NCI-H526 treated with DMSO at 0.1 percent for 48 hours (cell line): ENCODE data around the gene ZNF630.
"Not testable (repeated sequence)": the region's sequence is repeated elsewhere in the genome, so short reads cannot be mapped to it uniquely, and the experiment has no call there.

Experiments used
- DNase-seq: peaks from one replicate; lab custom pipeline; 2025; lab: John Stamatoyannopoulos, UW

ZNF630 gene

DNA sequence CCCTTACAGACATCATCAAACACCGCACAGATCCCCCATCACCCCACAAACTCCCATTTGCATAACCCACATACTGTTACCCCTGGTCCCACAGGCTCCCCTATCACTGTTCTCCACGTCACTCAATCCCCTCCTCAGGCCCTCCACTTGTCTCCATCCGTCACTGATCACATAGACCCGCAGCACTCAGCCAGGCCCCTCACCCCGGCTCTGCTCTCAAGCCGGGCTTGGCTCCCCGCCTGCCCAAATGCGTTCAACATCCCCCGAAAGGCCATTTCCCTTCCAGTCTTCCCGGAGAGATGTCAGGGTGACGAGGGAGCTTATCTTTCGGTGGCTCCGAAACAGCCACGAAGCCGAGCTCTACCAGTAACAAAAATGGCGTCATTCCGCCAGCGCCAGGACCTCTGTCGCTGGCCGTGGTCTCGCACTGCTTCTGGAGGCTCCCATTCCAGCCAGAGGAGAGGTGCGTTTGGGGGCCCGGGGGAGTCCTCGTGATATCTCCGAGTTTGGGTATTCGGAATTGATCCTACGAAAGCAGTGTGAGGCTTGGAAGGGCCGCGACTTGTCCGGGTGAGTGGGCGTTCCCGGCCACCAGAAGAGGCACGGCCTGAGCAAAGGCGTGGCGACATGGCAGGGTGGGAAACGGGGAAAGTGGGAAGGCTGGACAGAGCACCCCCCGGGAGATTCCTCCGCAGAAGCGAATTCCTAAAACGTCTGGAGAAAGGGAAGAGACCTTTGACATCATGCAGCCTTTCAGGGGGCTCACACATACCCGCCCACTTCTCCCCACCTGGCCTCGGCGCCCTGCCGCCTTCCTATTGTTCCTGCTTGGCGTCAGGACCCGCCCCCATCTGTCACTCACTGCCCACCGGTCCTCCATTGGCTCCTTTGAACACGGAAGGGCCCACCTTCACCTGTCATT is at the start of gene ZNF630:
ZNF630 (minus strand) TSS at position 577 of the 922 bp plus-strand sequence. CDS start 4,754 bp downstream, outside the sequence.
- peak; percentile 84 for DNase-seq

DNA sequence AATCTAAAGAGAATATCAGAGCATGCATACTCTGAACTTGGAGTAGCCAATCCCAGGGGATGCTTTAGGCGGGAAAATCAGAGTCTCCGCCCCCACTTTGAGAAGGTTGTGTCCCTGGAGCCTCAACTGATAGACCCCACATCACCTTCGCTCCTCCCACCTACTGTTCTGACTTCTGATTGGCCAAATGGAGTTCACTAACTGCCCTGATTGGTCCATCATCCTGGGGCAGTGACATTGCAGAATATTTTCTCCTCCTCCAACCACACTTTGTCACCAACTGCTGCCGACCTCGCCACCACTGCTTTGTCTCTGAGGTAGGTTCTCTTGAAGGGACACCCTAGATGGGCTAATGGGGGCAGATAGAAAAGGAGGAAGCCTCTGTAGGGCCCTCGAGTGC is 36.3 kb upstream of the ZNF630 start:
- no peak for DNase-seq

- no peak for DNase-seq
These were observed 31.5 kb upstream of the ZNF630 start for GRCh38 chrX:48102874-48103374.

DNA sequence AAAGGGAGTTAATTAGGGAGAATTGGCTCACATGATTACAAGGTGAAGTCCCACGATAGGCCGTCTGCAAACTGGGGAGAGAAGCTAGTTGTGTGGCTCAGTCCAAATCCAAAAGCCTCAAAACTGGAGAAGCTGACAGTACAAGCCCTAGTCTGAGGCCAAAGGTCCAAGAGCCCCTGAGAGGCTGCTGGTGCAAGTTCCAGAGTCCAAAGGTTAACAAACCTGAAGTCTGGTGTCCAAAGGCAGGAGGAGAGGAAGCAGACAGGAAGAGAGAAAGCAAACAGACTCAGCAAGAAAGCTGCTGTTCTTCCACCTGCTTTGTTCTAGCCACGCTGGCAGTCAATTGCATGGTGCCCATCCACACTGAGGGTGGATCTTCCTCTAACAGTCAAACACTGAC is 30.0 kb upstream of the ZNF630 start:
- DNase-seq, result no peak

GRCh38 chrX:48092558-48092957 is 21.1 kb upstream of the ZNF630 start:
- not testable (repeated sequence) for DNase-seq

DNA sequence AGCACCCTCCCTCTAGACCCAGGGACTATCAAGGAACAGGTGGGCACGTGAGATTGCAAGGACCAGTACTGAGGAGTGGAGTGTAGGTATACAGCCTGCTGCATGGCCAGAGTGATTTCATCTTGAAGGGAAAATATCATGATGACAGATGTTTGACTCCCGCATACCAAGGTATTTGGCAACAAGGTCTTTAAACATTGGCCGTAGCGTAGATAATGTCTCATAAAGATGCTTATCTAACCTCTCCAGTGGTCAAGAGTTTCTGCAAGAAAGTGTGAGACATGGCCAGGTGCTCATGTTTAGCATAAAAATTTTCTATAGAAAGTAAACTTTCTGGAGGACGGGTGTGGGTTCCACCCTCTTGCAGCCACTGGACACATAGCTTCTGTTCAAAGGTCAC is 18.7 kb upstream of the ZNF630 start:
- no peak for DNase-seq

- no peak for DNase-seq
These were observed 14.6 kb upstream of the ZNF630 start for GRCh38 chrX:48086082-48086481.

- no peak for DNase-seq
These were observed 12.3 kb upstream of the ZNF630 start for GRCh38 chrX:48083706-48084105.

DNA sequence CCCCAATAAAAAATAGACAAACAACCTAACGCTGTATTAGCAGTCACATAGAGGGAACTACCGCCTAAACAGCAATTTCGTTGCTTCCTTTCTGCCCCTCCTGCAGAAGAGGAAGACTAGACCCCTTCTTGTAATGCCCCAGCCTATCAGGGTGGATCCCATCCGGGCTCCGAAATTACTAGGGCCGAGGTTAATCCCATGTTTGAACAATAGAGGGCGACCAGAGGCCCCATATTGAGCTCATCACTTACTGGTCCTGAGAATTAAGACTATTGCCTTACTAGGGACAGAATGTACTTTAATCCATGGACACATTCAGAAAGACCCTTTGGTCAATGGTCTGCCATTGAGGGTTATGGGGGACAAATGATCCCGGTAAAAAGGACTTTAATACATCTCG is 11.8 kb upstream of the ZNF630 start:
- DNase-seq, result peak; percentile 1

DNA sequence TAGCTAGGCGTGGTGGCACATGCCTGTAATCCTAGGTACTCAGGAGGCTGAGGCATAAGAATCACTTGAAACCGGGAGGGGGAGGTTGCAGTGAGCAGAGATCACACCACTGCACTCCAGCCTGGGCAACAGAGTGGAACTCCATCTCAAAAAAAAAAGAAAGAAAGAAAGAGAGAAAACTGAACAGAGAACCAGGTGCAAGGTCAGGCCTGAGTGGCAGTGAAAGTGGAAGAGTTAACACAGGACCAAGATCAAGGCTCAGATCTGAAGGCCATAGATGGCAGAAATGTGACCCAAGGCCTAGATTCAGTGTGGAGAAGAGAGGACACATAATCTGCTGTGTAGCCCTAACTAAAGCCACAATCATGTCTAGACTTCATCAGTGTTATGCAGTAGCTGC is 4.9 kb upstream of the ZNF630 start:
- DNase-seq, result no peak

DNA sequence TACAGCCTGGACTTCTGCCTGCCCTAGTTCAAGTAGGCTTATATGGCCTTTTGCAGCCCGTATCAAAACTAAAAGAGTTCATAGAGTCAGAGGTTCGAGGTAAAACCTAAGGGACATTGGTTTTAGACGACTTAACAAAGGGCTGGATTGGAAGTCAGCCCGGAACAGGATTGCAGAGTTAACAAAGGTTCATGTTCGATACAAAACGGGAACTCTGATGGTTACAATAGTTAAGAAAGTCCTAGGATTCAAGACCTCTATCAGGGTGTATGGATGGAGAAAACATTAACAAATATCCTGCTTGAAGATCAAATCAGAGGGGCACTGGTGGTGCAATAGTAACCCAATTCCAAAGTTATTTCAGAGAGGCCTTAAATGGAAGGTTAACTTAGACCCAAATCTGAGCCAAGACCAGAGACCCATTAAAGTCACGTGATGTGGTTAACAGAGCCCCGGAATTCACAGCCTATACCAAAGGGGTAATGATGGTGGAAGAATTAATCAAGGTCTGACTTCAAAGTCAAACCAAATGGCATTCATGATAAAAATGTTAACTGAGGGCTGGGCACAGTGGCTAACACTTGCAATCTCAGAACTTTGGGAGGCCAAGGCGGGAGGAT is 656 bp upstream of the ZNF630 start:
- no peak for DNase-seq

DNA sequence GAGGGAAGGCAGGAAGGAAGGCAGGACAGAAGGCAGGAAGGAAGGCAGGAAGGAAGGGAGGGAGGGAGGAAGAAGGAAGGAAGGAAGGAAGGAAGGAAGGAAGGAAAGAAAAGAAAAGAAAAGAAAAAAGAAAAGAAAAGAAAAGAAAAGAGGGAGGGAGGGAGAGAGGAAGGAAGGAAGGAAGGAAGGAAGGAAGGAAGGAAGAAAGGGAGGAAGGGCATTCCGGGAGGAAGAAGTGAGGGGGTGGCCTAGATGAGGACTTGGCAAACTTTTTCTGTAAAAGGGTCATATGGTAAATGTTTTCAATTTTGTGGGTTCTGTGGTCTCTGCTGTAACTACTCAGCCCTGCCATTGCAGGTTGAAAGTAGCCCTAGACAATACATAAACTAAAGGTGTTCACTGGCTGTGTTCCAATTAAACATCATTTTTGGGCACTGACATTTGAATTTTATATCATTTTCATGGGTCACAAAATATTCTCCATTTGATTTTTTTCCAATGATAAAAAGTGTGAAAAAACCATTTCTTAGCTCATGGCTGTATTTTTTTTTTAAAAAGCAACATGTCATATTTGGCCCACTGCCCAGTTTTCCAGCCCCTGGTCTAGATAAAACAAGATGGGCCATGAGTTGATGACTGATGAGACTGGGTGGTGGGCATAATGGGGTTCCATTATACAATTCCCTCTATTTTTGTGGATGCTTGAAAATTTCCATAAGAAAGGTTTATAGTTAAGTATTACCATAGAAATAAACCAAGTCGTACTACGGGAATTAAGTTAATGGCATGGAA is 3.1 kb downstream of the ZNF630 start:
- DNase-seq, result no peak

DNA sequence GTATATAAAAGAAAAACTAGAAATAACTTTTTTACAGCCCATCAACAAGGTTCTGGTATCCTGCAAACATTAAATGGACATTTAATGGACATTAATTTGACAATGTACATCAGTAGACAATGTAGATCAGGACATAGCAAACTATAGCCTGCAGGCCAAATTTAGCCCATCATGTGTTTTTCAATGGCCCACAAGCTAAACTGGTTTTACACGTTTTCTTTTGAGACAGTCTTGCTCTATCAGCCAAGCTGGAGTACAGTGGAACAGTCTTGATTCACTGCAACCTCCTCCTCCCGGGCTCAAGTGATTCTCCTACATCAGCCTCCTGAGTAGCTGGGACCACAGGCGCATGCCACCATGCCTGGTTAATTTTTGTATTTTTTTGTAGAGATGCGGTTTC is 7.2 kb downstream of the ZNF630 start:
- DNase-seq, result no peak

GRCh38 chrX:48059296-48059639 is 12.2 kb downstream of the ZNF630 start:
- DNase-seq, result no peak

- DNase-seq, result no peak
These were observed 12.7 kb downstream of the ZNF630 start for GRCh38 chrX:48058621-48059295.

DNA sequence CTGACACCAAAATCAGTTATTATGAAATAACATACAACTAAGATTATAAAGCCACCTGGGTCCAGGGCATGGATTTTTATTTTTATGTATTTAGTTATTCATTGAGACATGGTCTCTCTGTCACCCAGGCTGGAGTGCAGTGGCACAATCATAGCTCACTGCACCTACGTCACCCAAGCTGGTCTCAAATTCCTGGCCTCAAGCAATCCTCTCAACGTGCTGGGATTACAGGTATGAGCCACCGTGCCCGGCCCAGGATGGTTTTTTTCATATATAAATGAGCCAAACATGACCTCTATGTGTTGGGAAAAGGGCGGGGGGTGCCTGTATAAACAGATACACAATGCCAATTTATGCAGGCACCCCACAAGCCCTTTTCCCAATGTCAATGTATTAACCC is 24.6 kb downstream of the ZNF630 start:
- no peak for DNase-seq

DNA sequence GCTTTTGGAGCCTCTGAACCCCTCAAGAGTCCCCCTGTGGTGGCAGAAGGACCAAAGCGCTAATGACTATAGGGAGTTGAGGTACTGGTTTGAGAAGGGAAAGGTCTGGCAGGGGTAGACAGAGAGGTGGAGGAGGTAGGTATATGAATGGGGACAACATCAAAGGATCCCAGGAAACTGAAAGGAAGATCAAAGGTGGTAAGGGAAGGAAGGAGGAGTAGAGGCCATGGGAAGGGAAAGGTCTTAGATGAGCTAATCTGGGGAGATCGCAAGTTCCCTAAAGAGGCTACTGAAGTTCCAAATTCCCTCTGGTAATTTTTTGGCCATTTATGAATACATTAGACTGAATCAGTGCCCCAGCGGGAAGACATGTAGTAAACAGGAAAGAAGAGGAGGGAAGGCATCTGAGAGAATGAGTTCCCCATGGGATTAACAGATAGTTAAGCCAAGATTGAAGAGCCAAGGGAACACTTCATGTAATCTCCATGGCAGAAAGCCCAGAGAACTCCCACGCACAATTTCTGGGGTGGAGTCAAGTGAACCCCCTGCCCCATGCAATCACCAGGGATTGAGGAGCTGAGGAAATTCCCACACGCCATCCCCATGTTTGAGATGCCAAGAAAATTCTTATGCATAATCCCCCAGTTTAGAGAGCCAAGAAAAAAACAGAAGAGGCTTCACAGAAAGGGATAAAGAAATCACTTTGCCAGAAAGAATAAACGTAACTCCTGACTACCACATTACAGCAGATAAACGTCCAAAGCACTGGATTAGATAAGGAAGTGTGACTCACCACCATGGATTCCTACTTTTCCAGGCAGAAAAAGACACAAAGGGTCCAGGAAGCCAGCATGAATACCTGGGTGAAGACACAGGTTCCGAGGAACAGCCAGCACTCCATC is 25.8 kb downstream of the ZNF630 start:
- DNase-seq, result no peak

DNA sequence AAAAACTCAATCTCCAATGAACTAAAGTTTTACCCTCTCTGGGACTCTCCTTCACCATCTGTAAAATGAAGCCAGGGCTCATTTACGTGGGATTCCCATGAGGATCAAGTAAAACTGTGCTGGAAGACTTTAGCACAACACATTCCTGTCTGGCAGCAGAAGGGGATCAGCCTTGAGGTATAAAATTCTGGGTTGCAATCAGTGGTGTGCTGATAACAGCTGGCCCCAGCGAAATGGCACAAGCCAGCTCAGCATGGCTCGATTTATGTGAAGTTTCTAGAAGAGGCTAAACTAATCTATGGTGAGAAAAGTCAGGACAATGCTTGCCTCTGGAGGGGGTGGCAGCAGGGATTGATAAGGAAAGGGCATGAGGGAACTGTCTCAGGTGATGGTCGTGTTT is 28.4 kb downstream of the ZNF630 start:
- DNase-seq, result no peak

DNA sequence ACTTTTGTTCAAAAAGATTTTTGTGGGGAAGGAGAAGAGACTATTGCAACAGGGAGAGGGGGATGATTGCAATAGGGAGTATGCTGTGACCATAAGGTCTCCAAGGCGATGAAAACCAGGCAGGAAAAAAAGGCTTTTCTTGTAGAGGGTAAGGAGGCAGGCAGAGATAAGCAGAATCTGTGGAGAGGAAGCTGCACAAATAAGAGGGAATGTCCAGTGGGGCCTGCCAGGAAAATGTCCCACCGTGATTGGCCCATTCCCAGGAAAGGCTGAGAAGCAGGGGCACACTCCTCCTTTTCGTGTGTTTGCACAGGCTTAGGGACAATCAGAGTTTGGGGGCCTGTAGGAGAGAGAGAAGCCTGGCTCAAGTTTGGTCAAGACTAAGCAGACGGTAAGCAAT is 35.5 kb downstream of the ZNF630 start:
- no peak for DNase-seq

DNA sequence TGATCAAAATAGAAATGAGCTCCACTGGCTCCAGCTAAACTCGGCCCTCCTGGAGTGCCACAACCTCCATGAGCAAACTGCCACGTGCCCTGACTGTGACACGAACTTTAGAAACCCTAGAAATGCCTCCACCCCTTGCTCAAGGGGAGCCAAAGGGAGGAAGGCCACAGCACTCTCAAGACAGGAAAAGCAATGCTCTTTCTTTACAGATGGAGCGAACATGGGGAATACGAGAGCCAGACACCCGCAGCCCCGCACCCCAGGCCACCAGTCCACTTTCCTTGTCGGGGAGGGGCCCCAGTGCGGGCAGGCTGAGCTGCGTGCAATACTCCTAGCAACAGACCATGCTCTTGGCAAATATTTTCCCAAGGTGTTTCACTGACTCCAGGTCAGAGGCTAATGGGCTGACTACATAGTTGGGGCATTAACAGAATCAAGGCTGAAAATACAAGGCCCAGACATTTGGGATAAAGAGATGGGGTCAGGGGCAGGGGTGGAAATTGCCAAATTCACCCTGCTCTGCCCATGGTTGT is 40.7 kb downstream of the ZNF630 start:
- not testable (repeated sequence) for DNase-seq

DNA sequence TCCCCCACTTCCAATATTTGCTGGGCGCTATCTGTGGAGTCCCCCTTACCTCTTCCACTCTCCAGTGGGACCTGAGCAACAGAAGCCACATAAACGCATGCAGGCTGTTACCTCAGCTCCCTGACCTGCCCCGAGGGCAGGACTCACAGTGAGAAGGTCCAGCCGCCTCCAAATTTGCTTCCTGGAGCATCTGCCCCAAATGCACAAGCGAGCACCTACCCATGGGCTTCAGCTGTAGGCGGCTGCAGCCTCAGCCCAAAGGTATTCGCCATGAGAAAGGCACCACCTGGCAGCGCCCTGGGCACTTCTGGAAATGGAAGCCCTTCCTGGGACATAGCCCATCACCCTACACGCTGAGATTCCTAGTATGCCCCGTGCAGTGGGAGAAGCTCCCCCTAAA is 41.2 kb downstream of the ZNF630 start:
- DNase-seq, result no peak
